ENCODE measurements around the gene SORCS3. TPM values are rescaled to one million over a fixed set of nuclear protein-coding genes. Genes with fewer than 3 reads are reported as not detected.

The SORCS3 gene
- total RNA-seq, 1 experiment from 2014 or later = 0.94 TPM

GRCh38 chr10:104910712-104911111 is 269.6 kb downstream of the SORCS3 start (continued):
- TF ChIP-seq, protein P1, sequence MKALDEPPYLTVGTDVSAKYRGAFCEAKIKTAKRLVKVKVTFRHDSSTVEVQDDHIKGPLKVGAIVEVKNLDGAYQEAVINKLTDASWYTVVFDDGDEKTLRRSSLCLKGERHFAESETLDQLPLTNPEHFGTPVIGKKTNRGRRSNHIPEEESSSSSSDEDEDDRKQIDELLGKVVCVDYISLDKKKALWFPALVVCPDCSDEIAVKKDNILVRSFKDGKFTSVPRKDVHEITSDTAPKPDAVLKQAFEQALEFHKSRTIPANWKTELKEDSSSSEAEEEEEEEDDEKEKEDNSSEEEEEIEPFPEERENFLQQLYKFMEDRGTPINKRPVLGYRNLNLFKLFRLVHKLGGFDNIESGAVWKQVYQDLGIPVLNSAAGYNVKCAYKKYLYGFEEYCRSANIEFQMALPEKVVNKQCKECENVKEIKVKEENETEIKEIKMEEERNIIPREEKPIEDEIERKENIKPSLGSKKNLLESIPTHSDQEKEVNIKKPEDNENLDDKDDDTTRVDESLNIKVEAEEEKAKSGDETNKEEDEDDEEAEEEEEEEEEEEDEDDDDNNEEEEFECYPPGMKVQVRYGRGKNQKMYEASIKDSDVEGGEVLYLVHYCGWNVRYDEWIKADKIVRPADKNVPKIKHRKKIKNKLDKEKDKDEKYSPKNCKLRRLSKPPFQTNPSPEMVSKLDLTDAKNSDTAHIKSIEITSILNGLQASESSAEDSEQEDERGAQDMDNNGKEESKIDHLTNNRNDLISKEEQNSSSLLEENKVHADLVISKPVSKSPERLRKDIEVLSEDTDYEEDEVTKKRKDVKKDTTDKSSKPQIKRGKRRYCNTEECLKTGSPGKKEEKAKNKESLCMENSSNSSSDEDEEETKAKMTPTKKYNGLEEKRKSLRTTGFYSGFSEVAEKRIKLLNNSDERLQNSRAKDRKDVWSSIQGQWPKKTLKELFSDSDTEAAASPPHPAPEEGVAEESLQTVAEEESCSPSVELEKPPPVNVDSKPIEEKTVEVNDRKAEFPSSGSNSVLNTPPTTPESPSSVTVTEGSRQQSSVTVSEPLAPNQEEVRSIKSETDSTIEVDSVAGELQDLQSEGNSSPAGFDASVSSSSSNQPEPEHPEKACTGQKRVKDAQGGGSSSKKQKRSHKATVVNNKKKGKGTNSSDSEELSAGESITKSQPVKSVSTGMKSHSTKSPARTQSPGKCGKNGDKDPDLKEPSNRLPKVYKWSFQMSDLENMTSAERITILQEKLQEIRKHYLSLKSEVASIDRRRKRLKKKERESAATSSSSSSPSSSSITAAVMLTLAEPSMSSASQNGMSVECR (CRISPR knock-in tag; IDR thresholded peaks at IDR 0.05; ENCODE audit: borderline replicate concordance) = no peak

DNA sequence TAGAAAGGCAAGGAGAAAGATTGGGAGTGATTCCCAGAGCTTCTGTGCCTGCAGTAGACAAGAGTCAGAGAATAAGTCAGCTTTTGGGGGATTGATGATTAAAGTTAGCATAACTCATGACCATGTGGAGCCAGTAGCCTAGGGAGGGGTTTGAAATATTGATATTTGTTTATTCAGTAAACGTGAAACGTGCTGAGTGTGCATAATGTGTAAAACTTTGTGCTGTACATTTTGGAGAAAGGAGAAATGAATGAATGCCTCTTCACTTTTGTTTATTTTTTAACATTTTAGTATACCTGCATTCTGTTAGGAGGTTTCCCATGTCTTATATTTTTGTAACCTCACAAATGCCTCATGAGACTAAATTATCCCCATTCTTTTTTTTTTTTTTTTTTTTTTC is 272.3 kb downstream of the SORCS3 start:
- Mint-ChIP-seq H3K4me3 (no peak overlapping the region), H3K4me1 (peaks cover 4% of the 10 kb centered on the region), H3K9me3 (no peaks in the 10 kb centered on the region), H3K27ac (no peak overlapping the region), H3K36me3 (no peaks in the 10 kb centered on the region), H3K27me3 (ENCODE audit: low read depth) (no peaks in the 10 kb centered on the region)
- TF ChIP-seq TP53 (CRISPR knock-in tag; IDR thresholded peaks at IDR 0.05) = no peak
- TF ChIP-seq ZNF425 (CRISPR knock-in tag; conservative IDR thresholded peaks at IDR 0.05) = no peak
- no peak for TF ChIP-seq KAT7 (CRISPR knock-in tag; IDR thresholded peaks at IDR 0.05; ENCODE audit: borderline replicate concordance)
- TF ChIP-seq ZNF263 (CRISPR knock-in tag; IDR thresholded peaks at IDR 0.05; ENCODE audit: low read depth) = no peak
- no peak for TF ChIP-seq ZNF317 (CRISPR knock-in tag; IDR thresholded peaks at IDR 0.05; ENCODE audit: borderline replicate concordance, low read depth)
- TF ChIP-seq, protein P2, sequence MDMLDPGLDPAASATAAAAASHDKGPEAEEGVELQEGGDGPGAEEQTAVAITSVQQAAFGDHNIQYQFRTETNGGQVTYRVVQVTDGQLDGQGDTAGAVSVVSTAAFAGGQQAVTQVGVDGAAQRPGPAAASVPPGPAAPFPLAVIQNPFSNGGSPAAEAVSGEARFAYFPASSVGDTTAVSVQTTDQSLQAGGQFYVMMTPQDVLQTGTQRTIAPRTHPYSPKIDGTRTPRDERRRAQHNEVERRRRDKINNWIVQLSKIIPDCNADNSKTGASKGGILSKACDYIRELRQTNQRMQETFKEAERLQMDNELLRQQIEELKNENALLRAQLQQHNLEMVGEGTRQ (CRISPR knock-in tag; IDR thresholded peaks at IDR 0.05) = no peak
- TF ChIP-seq CREM (CRISPR knock-in tag; IDR thresholded peaks at IDR 0.05) = no peak
- ATAC-seq (no peak), DNase-seq (ENCODE audit: low spot score) (no peak)
- ChIA-PET POLR2A (no interaction called here), CTCF (no interaction called here)

DNA sequence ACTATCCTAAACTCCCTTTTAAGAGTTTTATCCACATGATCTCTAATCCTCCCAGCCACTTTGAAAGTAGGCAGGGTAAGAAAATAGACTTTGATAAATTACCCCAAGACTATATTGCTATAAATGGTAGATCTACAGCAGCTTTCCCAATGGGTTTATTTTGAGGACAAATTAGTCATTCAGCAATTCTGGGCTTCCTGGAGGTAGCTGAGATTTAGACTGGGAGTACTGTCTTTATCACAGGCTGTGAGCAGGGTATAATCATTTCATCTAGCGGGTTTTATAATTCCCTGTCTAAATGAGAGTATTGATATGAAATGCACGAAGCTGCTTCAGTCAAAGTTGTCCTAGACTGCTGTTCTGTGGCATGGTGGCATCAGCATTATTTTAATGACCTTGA is 279.4 kb downstream of the SORCS3 start:
- Mint-ChIP-seq H3K4me3 (no peak overlapping the region), H3K36me3 (no peaks in the 10 kb centered on the region)
- TF ChIP-seq ZNF232 (CRISPR knock-in tag; IDR thresholded peaks at IDR 0.05) (no peak), HMGA2 (CRISPR knock-in tag; IDR thresholded peaks at IDR 0.05) (no peak), AR (CRISPR knock-in tag; IDR thresholded peaks at IDR 0.05) (no peak), GRHL2 (CRISPR knock-in tag; IDR thresholded peaks at IDR 0.05; ENCODE audit: insufficient replicate concordance, severe bottlenecking) (no peak), E2F4 (CRISPR knock-in tag; IDR thresholded peaks at IDR 0.05; ENCODE audit: borderline replicate concordance, low read depth) (no peak), ZNF396 (CRISPR knock-in tag; IDR thresholded peaks at IDR 0.05; ENCODE audit: borderline replicate concordance) (no peak), ELF4 (CRISPR knock-in tag; IDR thresholded peaks at IDR 0.05; ENCODE audit: low read depth) (no peak), ZNF671 (CRISPR knock-in tag; IDR thresholded peaks at IDR 0.05) (no peak)
- TF ChIP-seq, protein P3, sequence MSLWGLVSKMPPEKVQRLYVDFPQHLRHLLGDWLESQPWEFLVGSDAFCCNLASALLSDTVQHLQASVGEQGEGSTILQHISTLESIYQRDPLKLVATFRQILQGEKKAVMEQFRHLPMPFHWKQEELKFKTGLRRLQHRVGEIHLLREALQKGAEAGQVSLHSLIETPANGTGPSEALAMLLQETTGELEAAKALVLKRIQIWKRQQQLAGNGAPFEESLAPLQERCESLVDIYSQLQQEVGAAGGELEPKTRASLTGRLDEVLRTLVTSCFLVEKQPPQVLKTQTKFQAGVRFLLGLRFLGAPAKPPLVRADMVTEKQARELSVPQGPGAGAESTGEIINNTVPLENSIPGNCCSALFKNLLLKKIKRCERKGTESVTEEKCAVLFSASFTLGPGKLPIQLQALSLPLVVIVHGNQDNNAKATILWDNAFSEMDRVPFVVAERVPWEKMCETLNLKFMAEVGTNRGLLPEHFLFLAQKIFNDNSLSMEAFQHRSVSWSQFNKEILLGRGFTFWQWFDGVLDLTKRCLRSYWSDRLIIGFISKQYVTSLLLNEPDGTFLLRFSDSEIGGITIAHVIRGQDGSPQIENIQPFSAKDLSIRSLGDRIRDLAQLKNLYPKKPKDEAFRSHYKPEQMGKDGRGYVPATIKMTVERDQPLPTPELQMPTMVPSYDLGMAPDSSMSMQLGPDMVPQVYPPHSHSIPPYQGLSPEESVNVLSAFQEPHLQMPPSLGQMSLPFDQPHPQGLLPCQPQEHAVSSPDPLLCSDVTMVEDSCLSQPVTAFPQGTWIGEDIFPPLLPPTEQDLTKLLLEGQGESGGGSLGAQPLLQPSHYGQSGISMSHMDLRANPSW (CRISPR knock-in tag; conservative IDR thresholded peaks at IDR 0.05; ENCODE audit: low read depth) = no peak

More for the DNA sequence above, 279.4 kb downstream of the SORCS3 start:
- no peak for DNase-seq (ENCODE audit: low spot score)
- ATAC-seq = no peak
- no peaks in the 10 kb centered on the region for H3K27me3 Mint-ChIP-seq (ENCODE audit: low read depth)
- H3K27ac Mint-ChIP-seq = no peak overlapping the region
- POLR2A ChIA-PET = no interaction called here
- no peaks in the 10 kb centered on the region for H3K9me3 Mint-ChIP-seq
- H3K4me1 Mint-ChIP-seq = peaks cover 17% of the 10 kb centered on the region
- CTCF ChIA-PET = interaction anchor here (1.1 kb wide), 1 partner anchor 278 kb away, joined by 4 read pairs; no protein-coding TSS in a partner anchor

All from WTC11 (cell line).